Hepatocyte (in vitro differentiated cells): Measurements from ENCODE around the gene NDST4. TPM values are rescaled to one million over a fixed set of nuclear protein-coding genes. Genes with fewer than 3 reads are reported as not detected.

Source experiments
- DNase-seq: peaks from one replicate; pipeline ENCODE4 v3.0.0-alpha.2; 2016; ENCODE audit warnings: low spot score
- H2AFZ ChIP-seq: fragments of 200-600 bp; sonication (generic); 2 replicates; pipeline ENCODE4 v1.6.0; 2016; ENCODE audit warnings: antibody characterized with exemption, mild to moderate bottlenecking
- H3K27ac ChIP-seq: fragments of 200-600 bp; sonication (generic); 2 replicates; pipeline ENCODE4 v1.5.1; 2016; ENCODE audit warnings: mild to moderate bottlenecking
- H3K27me3 ChIP-seq: fragments of 200-600 bp; sonication (generic); 2 replicates; pipeline ENCODE4 v1.6.1; 2016
- H3K36me3 ChIP-seq: fragments of 200-600 bp; sonication (generic); replicated peaks from 2 replicates; pipeline ENCODE4 v1.5.1; 2016; ENCODE audit warnings: low read depth; ENCODE audit not compliant: insufficient read depth
- H3K4me1 ChIP-seq: fragments of 200-600 bp; sonication (generic); 2 replicates; pipeline ENCODE4 v1.5.1; 2016; ENCODE audit warnings: mild to moderate bottlenecking, moderate library complexity; ENCODE audit not compliant: insufficient read depth
- H3K4me2 ChIP-seq: fragments of 200-600 bp; sonication (generic); 2 replicates; pipeline ENCODE4 v1.6.0; 2016
- H3K4me3 ChIP-seq: fragments of 200-600 bp; sonication (generic); 2 replicates; pipeline ENCODE4 v1.5.1; 2016; ENCODE audit warnings: mild to moderate bottlenecking
- H3K79me2 ChIP-seq: fragments of 200-600 bp; sonication (generic); 2 replicates; pipeline ENCODE4 v1.6.0; 2017; ENCODE audit warnings: mild to moderate bottlenecking
- H3K9me2 ChIP-seq: fragments of 200-600 bp; sonication (generic); replicated peaks from 2 replicates; pipeline ENCODE4 v1.6.0; 2017; ENCODE audit warnings: mild to moderate bottlenecking; ENCODE audit not compliant: insufficient read depth
- H3K9me3 ChIP-seq: fragments of 200-600 bp; sonication (generic); 2 replicates; pipeline ENCODE4 v1.5.1; 2016; ENCODE audit warnings: low read depth, mild to moderate bottlenecking
- H4K20me1 ChIP-seq: fragments of 200-600 bp; sonication (generic); 2 replicates; pipeline ENCODE4 v1.6.0; 2016; ENCODE audit warnings: mild to moderate bottlenecking; ENCODE audit not compliant: insufficient read depth, poor library complexity, severe bottlenecking
- CTCF ChIP-seq: fragments of 200-600 bp; sonication (generic); IDR thresholded peaks from 2 replicates; pipeline ENCODE4 v1.5.1; 2016; ENCODE audit warnings: antibody characterized with exemption, mild to moderate bottlenecking; ENCODE audit not compliant: poor library complexity
- EZH2 ChIP-seq: fragments of 200-600 bp; sonication (generic); IDR thresholded peaks from 2 replicates; pipeline ENCODE4 v1.6.1; 2016; ENCODE audit warnings: antibody characterized with exemption, mild to moderate bottlenecking, borderline replicate concordance
- EZH2phosphoT487 ChIP-seq: fragments of 200-600 bp; sonication (generic); IDR thresholded peaks from one replicate; pipeline ENCODE4 v1.6.1; 2018; ENCODE audit warnings: antibody characterized with exemption, mild to moderate bottlenecking, low read depth, moderate library complexity; ENCODE audit not compliant: unreplicated experiment, severe bottlenecking
- WGBS: methylation state at CpG from one replicate; pipeline ENCODE4 v1.1.6; 2016; ENCODE audit warnings: low lambda C conversion rate; ENCODE audit errors: missing lambda C conversion rate; 5-methylcytosine and 5-hydroxymethylcytosine counted together
- polyA plus RNA-seq: library from polyadenylated mRNA; unstranded; fragments of >200 nt; fragmentation: Nextera tagmentation; extraction: Ambion mirVana; gene quantifications from 2 replicates; pipeline ENCODE4 v1.2.1, GENCODE V29; 2016
- total RNA-seq: library from RNA; depleted of rRNA; stranded (reverse); fragments of >200 nt; gene quantifications from 2 replicates; pipeline ENCODE4 v1.2.3, GENCODE V29; 2014

Gene NDST4
- total RNA-seq (0.12 and 0.37 TPM in 2 replicates), polyA plus RNA-seq (0.29 TPM in 1 of 2 replicates, not detected in the other)

- 62% methylated on average over 10 of the region's 10 CpGs for WGBS
- DNase-seq: peak; percentile 25
- peak within 1 kb of the TSS; percentile 62 for H3K4me2 ChIP-seq
These were observed at the start of gene NDST4 for GRCh38 chr4:115113506-115114106. NDST4 (minus strand) TSS chr4:115113620; CDS start chr4:115077036, 36,584 bp downstream.

GRCh38 chr4:115159141-115159540 is 45.7 kb upstream of the NDST4 start:
- no peaks in the 10 kb centered on the region for H3K79me2 ChIP-seq
- H3K4me1 ChIP-seq: no peaks in the 10 kb centered on the region
- H3K9me2 ChIP-seq: no peaks in the 10 kb centered on the region
- no peaks in the 10 kb centered on the region for H3K36me3 ChIP-seq
- H3K9me3 ChIP-seq: no peaks in the 10 kb centered on the region
- H3K27ac ChIP-seq: no peak overlapping the region
- no peaks in the 10 kb centered on the region for H3K27me3 ChIP-seq
- H3K4me2 ChIP-seq: no peak overlapping the region
- no peak overlapping the region for H2AFZ ChIP-seq
- H4K20me1 ChIP-seq: no peaks in the 10 kb centered on the region
- 50% methylated on average over 1 of the region's 1 CpG for WGBS
- TF ChIP-seq EZH2phosphoT487: no peak
- no peak for TF ChIP-seq EZH2
- TF ChIP-seq CTCF: no peak
- no peak for DNase-seq
- H3K4me3 ChIP-seq: no peak overlapping the region

More at GRCh38 chr4:115113506-115114106, at the start of gene NDST4:
- Histone ChIP-seq H3K4me1 (no peaks in the 10 kb centered on the region), H3K27ac (no peak within 1 kb of the TSS), H3K36me3 (no peaks in the 10 kb centered on the region), H2AFZ (peak within 1 kb of the TSS; percentile 1), H3K27me3 (peaks cover 4% of the 10 kb centered on the region), H4K20me1 (no peaks in the 10 kb centered on the region), H3K79me2 (no peaks in the 10 kb centered on the region), H3K4me3 (no peak within 1 kb of the TSS), H3K9me3 (no peaks in the 10 kb centered on the region), H3K9me2 (no peaks in the 10 kb centered on the region)
- TF ChIP-seq EZH2phosphoT487 (no peak), CTCF (peak; percentile 9), EZH2 (no peak)

- Histone ChIP-seq H3K36me3 (no peaks in the 10 kb centered on the region), H3K9me2 (no peaks in the 10 kb centered on the region), H3K27me3 (no peaks in the 10 kb centered on the region), H4K20me1 (no peaks in the 10 kb centered on the region), H3K4me3 (no peak overlapping the region), H3K27ac (no peak overlapping the region), H3K4me2 (no peak overlapping the region), H2AFZ (no peak overlapping the region), H3K79me2 (no peaks in the 10 kb centered on the region), H3K4me1 (no peaks in the 10 kb centered on the region), H3K9me3 (no peaks in the 10 kb centered on the region)
- 90% methylated on average over 2 of the region's 2 CpGs for WGBS
- TF ChIP-seq CTCF (no peak), EZH2phosphoT487 (no peak), EZH2 (no peak)
- no peak for DNase-seq
These were observed 44.9 kb upstream of the NDST4 start for GRCh38 chr4:115158296-115158695.

- Histone ChIP-seq H3K27ac (no peak overlapping the region), H4K20me1 (no peaks in the 10 kb centered on the region), H3K4me1 (no peaks in the 10 kb centered on the region), H3K9me3 (no peaks in the 10 kb centered on the region), H3K36me3 (no peaks in the 10 kb centered on the region), H3K9me2 (no peaks in the 10 kb centered on the region), H3K79me2 (no peaks in the 10 kb centered on the region), H3K4me2 (no peak overlapping the region), H2AFZ (no peak overlapping the region), H3K4me3 (no peak overlapping the region), H3K27me3 (no peaks in the 10 kb centered on the region)
- no peak for DNase-seq
- peak; percentile 16 for TF ChIP-seq CTCF
- TF ChIP-seq EZH2: no peak
These were observed 41.4 kb upstream of the NDST4 start for GRCh38 chr4:115154826-115155225.
